Right lobe of liver (tissue), 4 donors: ENCODE data around the gene TMOD4.

Experiments
- POLR2A ChIP-seq: fragments of 450-650 bp; IDR thresholded peaks from one replicate; pipeline ENCODE4 v1.6.1; 2017; ENCODE audit warnings: antibody characterized with exemption, mild to moderate bottlenecking
- TF ChIP-seq, protein P1 (sequence below), 4 donors: fragments of 200-600 bp in 3 of 4; fragments of 450-650 bp in 1 of 4; IDR thresholded peaks; one replicate each; pipeline versions ENCODE4 v1.5.1 to v1.8.0; 2016 to 2022; ENCODE audit warnings: antibody characterized with exemption in 4 of 4, mild to moderate bottlenecking in 2 of 4
- donor health status: DM: no; HTN: no; CAD: no.
- donor health status: DM: no; HTN: no; CAD: no.
- donor health status: DM: no; HTN: yes; CAD: no.

DNA sequence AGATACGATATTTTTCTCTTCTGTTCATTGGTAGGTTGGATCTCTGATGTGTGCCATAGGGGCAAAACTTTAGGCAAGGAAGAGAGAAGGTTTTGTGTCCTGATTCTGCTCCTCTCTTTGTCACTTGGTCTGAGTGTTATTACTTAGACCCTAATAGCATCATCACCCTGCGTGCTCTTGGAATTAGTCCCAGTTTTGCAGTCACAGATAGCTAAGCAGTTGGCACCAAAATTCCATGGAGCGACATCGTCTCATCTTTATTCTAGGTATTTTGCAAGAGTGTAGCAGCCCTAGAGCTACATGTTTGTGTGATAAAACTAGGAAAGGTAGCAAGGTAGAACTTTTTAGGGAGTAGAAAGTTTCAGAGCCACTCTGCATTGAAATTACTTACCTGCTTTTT, 46.3 kb upstream of the TMOD4 start:
- TF ChIP-seq, protein P1, sequence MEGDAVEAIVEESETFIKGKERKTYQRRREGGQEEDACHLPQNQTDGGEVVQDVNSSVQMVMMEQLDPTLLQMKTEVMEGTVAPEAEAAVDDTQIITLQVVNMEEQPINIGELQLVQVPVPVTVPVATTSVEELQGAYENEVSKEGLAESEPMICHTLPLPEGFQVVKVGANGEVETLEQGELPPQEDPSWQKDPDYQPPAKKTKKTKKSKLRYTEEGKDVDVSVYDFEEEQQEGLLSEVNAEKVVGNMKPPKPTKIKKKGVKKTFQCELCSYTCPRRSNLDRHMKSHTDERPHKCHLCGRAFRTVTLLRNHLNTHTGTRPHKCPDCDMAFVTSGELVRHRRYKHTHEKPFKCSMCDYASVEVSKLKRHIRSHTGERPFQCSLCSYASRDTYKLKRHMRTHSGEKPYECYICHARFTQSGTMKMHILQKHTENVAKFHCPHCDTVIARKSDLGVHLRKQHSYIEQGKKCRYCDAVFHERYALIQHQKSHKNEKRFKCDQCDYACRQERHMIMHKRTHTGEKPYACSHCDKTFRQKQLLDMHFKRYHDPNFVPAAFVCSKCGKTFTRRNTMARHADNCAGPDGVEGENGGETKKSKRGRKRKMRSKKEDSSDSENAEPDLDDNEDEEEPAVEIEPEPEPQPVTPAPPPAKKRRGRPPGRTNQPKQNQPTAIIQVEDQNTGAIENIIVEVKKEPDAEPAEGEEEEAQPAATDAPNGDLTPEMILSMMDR (IDR thresholded peaks at IDR 0.05) = no peak
- TF ChIP-seq POLR2A = no peak
